OCI-LY1 (cell line): ENCODE results near the gene TMEM247.

Experiments used
- CTCF ChIP-seq: fragments of 200-600 bp; sonication (generic), shearing (Covaris generic); IDR thresholded peaks from 2 replicates; pipeline ENCODE4 v1.5.1; 2017; ENCODE audit warnings: mild to moderate bottlenecking, antibody characterized with exemption, low read length, moderate library complexity, mixed read lengths
- EZH2 ChIP-seq: fragments of 200-600 bp; sonication (generic), shearing (Covaris generic); IDR thresholded peaks from 2 replicates; pipeline ENCODE4 v1.8.0; 2017; ENCODE audit warnings: borderline replicate concordance, mixed run types, mild to moderate bottlenecking, antibody characterized with exemption, low read length, moderate library complexity, mixed read lengths

GRCh38 chr2:46469700-46470099, 9.7 kb upstream of the TMEM247 start:
- TF ChIP-seq CTCF, result no peak
- TF ChIP-seq EZH2, result no peak
